ENCODE measurements around the gene LRRD1. TPM values are rescaled to one million over a fixed set of nuclear protein-coding genes. Genes with fewer than 3 reads are reported as not detected.

LRRD1 gene
- total and polyA plus RNA-seq, 2 of the 13 experiments (the other 11 are each of a cell fraction or from before 2014, with no cell fraction given), result 0.03 TPM; not detected in 1

GRCh38 chr7:92135052-92135889 lies 43.7 kb downstream of the LRRD1 start (continued):
- peak; percentile 30; the same call in 1 of the 2 replicates for TF ChIP-seq HNF4A (CRISPR knock-in tag; IDR thresholded peaks at IDR 0.05)
- TF ChIP-seq ZEB1 (IDR thresholded peaks at IDR 0.05; ENCODE audit: insufficient replicate concordance, low read depth), result no peak
- no peak for TF ChIP-seq ZBTB38 (CRISPR knock-in tag; IDR thresholded peaks at IDR 0.05)
- TF ChIP-seq RFXAP (CRISPR knock-in tag; IDR thresholded peaks at IDR 0.05; ENCODE audit: borderline replicate concordance), result no peak
- TF ChIP-seq NFYC (CRISPR knock-in tag; IDR thresholded peaks at IDR 0.05), result no peak
- TF ChIP-seq AFF4 (CRISPR knock-in tag; IDR thresholded peaks at IDR 0.05), result no peak
- TF ChIP-seq ZNF652 (CRISPR knock-in tag; IDR thresholded peaks at IDR 0.05; ENCODE audit: borderline replicate concordance, low read depth), result peak; percentile 83
- no peak for TF ChIP-seq KLF13 (CRISPR knock-in tag; IDR thresholded peaks at IDR 0.05)
- TF ChIP-seq MZF1 (CRISPR knock-in tag; IDR thresholded peaks at IDR 0.05; ENCODE audit: borderline replicate concordance), result no peak
- TF ChIP-seq ZNF703 (CRISPR knock-in tag; IDR thresholded peaks at IDR 0.05; ENCODE audit: borderline replicate concordance), result no peak
- no peak for TF ChIP-seq ELF3 (CRISPR knock-in tag; IDR thresholded peaks at IDR 0.05)
- TF ChIP-seq ZNF850 (CRISPR knock-in tag; conservative IDR thresholded peaks at IDR 0.05), result no peak
- peak; percentile 5; the same call in 1 of the 2 replicates for TF ChIP-seq RNF219 (CRISPR knock-in tag; IDR thresholded peaks at IDR 0.05)
- TF ChIP-seq TEAD3 (CRISPR knock-in tag; optimal IDR thresholded peaks at IDR 0.05; ENCODE audit: borderline replicate concordance), result peak; percentile 54
- 0 out of 2 replicates have a peak, but pooled peaks have one; percentile 18 for TF ChIP-seq ZNF609 (CRISPR knock-in tag; IDR thresholded peaks at IDR 0.05; ENCODE audit: borderline replicate concordance)
- no peak for TF ChIP-seq ZSCAN21 (CRISPR knock-in tag; IDR thresholded peaks at IDR 0.05; ENCODE audit: borderline replicate concordance)
- TF ChIP-seq HDAC1 (CRISPR knock-in tag; IDR thresholded peaks at IDR 0.05), result 0 out of 2 replicates have a peak, but pooled peaks have one; percentile 19
- no peak for TF ChIP-seq MXD1 (CRISPR knock-in tag; IDR thresholded peaks at IDR 0.05)

Data from HepG2 (cell line).